ENCODE measurements around the gene GRAP. TPM values are rescaled to one million over a fixed set of nuclear protein-coding genes. Genes with fewer than 3 reads are reported as not detected.
"Not testable (repeated sequence)": the region's sequence is repeated elsewhere in the genome, so short reads cannot be mapped to it uniquely, and the experiment has no call there.

The GRAP gene
- total RNA-seq, 1 experiment from 2014 or later = 0.69 TPM

GRCh38 chr17:19062009-19062717 is 15.4 kb upstream of the GRAP start:
- peak in 1 of 2 experiments; percentile 98 for DNase-seq
- H3K27ac ChIP-seq; H3K4me1 ChIP-seq; H3K9me3 ChIP-seq (replicated peaks); H3K27me3 ChIP-seq; H3K36me3 ChIP-seq; H3K4me3 ChIP-seq: not testable (repeated sequence)

- H3K4me1 ChIP-seq; H3K9me3 ChIP-seq (replicated peaks); H3K27me3 ChIP-seq; H3K27ac ChIP-seq; H3K36me3 ChIP-seq; DNase-seq; H3K4me3 ChIP-seq: not testable (repeated sequence)
These were observed 8.7 kb upstream of the GRAP start for GRCh38 chr17:19055447-19055846.

- DNase-seq = peak in 1 of 2 experiments; percentile 1
- not testable (repeated sequence) for H3K27ac ChIP-seq; H3K36me3 ChIP-seq; H3K4me3 ChIP-seq; H3K9me3 ChIP-seq (replicated peaks); H3K27me3 ChIP-seq; H3K4me1 ChIP-seq
These were observed 2.1 kb upstream of the GRAP start for GRCh38 chr17:19048826-19049225.

GRCh38 chr17:19047510-19047909 is 753 bp upstream of the GRAP start:
- H3K4me3 ChIP-seq; H3K27ac ChIP-seq; H3K36me3 ChIP-seq; H3K9me3 ChIP-seq (replicated peaks); H3K27me3 ChIP-seq; H3K4me1 ChIP-seq: not testable (repeated sequence)
- peak in 1 of 2 experiments; percentile 13 for DNase-seq

- H3K27me3 ChIP-seq; H3K9me3 ChIP-seq (replicated peaks); H3K36me3 ChIP-seq; H3K27ac ChIP-seq; H3K4me3 ChIP-seq; H3K4me1 ChIP-seq; DNase-seq: not testable (repeated sequence)
These were observed 2.1 kb downstream of the GRAP start for GRCh38 chr17:19044643-19045042.

- H3K4me1 ChIP-seq, DNase-seq: not testable (repeated sequence)
These were observed 3.7 kb downstream of the GRAP start for GRCh38 chr17:19043032-19043431.

GRCh38 chr17:19042369-19042768 is 4.4 kb downstream of the GRAP start:
- H3K9me3 ChIP-seq (replicated peaks) = not testable (repeated sequence)

More at GRCh38 chr17:19043032-19043431, 3.7 kb downstream of the GRAP start:
- not testable (repeated sequence) for H3K27me3 ChIP-seq; H3K36me3 ChIP-seq; H3K27ac ChIP-seq; H3K9me3 ChIP-seq (replicated peaks); H3K4me3 ChIP-seq

GRCh38 chr17:19041871-19042270 is 4.9 kb downstream of the GRAP start:
- not testable (repeated sequence) for H3K27me3 ChIP-seq; H3K9me3 ChIP-seq (replicated peaks); H3K27ac ChIP-seq; H3K4me3 ChIP-seq; H3K36me3 ChIP-seq; H3K4me1 ChIP-seq
- peak in 1 of 2 experiments; percentile 4 for DNase-seq

More at GRCh38 chr17:19042369-19042768, 4.4 kb downstream of the GRAP start:
- H3K4me3 ChIP-seq, H3K27me3 ChIP-seq, DNase-seq, H3K4me1 ChIP-seq, H3K27ac ChIP-seq, H3K36me3 ChIP-seq: not testable (repeated sequence)

GRCh38 chr17:19040350-19040749 is 6.4 kb downstream of the GRAP start:
- H3K9me3 ChIP-seq (replicated peaks); H3K4me1 ChIP-seq; H3K27ac ChIP-seq; H3K27me3 ChIP-seq; H3K36me3 ChIP-seq; DNase-seq; H3K4me3 ChIP-seq: not testable (repeated sequence)

GRCh38 chr17:19038730-19039129 is 8.0 kb downstream of the GRAP start:
- not testable (repeated sequence) for DNase-seq, H3K4me1 ChIP-seq, H3K27me3 ChIP-seq

GRCh38 chr17:19038007-19038406 is 8.8 kb downstream of the GRAP start:
- not testable (repeated sequence) for DNase-seq; H3K27ac ChIP-seq; H3K4me3 ChIP-seq; H3K36me3 ChIP-seq; H3K4me1 ChIP-seq; H3K9me3 ChIP-seq (replicated peaks); H3K27me3 ChIP-seq

More at GRCh38 chr17:19038730-19039129, 8.0 kb downstream of the GRAP start:
- not testable (repeated sequence) for H3K9me3 ChIP-seq (replicated peaks); H3K4me3 ChIP-seq; H3K27ac ChIP-seq; H3K36me3 ChIP-seq

- not testable (repeated sequence) for H3K27me3 ChIP-seq; H3K9me3 ChIP-seq (replicated peaks); DNase-seq; H3K27ac ChIP-seq; H3K4me3 ChIP-seq; H3K36me3 ChIP-seq; H3K4me1 ChIP-seq
These were observed 9.2 kb downstream of the GRAP start for GRCh38 chr17:19037547-19037946.

GRCh38 chr17:19036186-19036585 is 10.6 kb downstream of the GRAP start:
- H3K27ac ChIP-seq; H3K27me3 ChIP-seq; H3K9me3 ChIP-seq (replicated peaks); H3K36me3 ChIP-seq; H3K4me3 ChIP-seq; DNase-seq; H3K4me1 ChIP-seq: not testable (repeated sequence)

GRCh38 chr17:19032377-19032988 is 14.3 kb downstream of the GRAP start:
- H3K4me1 ChIP-seq = not testable (repeated sequence)

GRCh38 chr17:19031729-19032128 is 15.0 kb downstream of the GRAP start:
- not testable (repeated sequence) for H3K4me3 ChIP-seq; H3K9me3 ChIP-seq (replicated peaks); H3K4me1 ChIP-seq; H3K36me3 ChIP-seq; H3K27me3 ChIP-seq; H3K27ac ChIP-seq
- peak in 1 of 2 experiments; percentile 90 for DNase-seq

More at GRCh38 chr17:19032377-19032988, 14.3 kb downstream of the GRAP start:
- not testable (repeated sequence) for H3K4me3 ChIP-seq; H3K27me3 ChIP-seq; H3K27ac ChIP-seq; H3K36me3 ChIP-seq; H3K9me3 ChIP-seq (replicated peaks); DNase-seq

All from SJCRH30 (cell line).